Suprapubic skin (tissue), 4 donors: ENCODE data around the gene ZNF480. TPM values are rescaled to one million over a fixed set of nuclear protein-coding genes. Genes with fewer than 3 reads are reported as not detected.
A peak's percentile ranks its signal among the peaks of the same experiment; 100 is the strongest.
"Not testable (repeated sequence)": the region's sequence is repeated elsewhere in the genome, so short reads cannot be mapped to it uniquely, and the experiment has no call there.

ENCODE experiments used
- DNase-seq, 2 donors: peaks; one replicate each; pipeline ENCODE4 v3.0.0-alpha.2; 2019; ENCODE audit warnings: low spot score in 2 of 2
- H3K27ac ChIP-seq: fragments of 200-600 bp; sonication (generic); one replicate; pipeline ENCODE4 v1.5.1; 2019
- H3K27me3 ChIP-seq: fragments of 200-600 bp; sonication (generic); one replicate; pipeline ENCODE4 v1.5.1; 2019
- H3K36me3 ChIP-seq: fragments of 200-600 bp; sonication (generic); one replicate; pipeline ENCODE4 v1.5.1; 2019
- H3K4me1 ChIP-seq: fragments of 200-600 bp; sonication (generic); one replicate; pipeline ENCODE4 v1.5.1; 2019
- H3K4me3 ChIP-seq: fragments of 200-600 bp; sonication (generic); one replicate; pipeline ENCODE4 v1.5.1; 2019; ENCODE audit warnings: mild to moderate bottlenecking
- H3K9me3 ChIP-seq: fragments of 200-600 bp; sonication (generic); one replicate; pipeline ENCODE4 v1.5.1; 2019
- EP300 ChIP-seq: sonication (generic); formaldehyde crosslinking; IDR thresholded peaks from one replicate; pipeline ENCODE4 v1.6.1; 2017; ENCODE audit warnings: antibody characterized with exemption
- POLR2A ChIP-seq, 2 donors: fragments of 450-650 bp; IDR thresholded peaks; one replicate each; pipeline ENCODE4 v1.6.1; 2017; ENCODE audit warnings: antibody characterized with exemption in 2 of 2, mild to moderate bottlenecking in 2 of 2, moderate library complexity in 2 of 2
- POLR2AphosphoS5 ChIP-seq, 3 donors: sonication (generic); formaldehyde crosslinking; IDR thresholded peaks; one replicate each; pipeline ENCODE4 v1.6.1; 2017; ENCODE audit warnings: antibody characterized with exemption in 3 of 3
- WGBS: methylation state at CpG from one replicate; pipeline ENCODE4 v1.1.5; 2018; 5-methylcytosine and 5-hydroxymethylcytosine counted together
- total RNA-seq, 4 donors: library from RNA; depleted of rRNA; stranded (reverse); fragments of >200 nt; gene quantifications; one replicate each; pipeline ENCODE4 v1.1.0, GENCODE V29; 2016
- TF ChIP-seq, protein P1 (sequence below), 2 donors: fragments of 200-600 bp in 1 of 2; fragments of 450-650 bp in 1 of 2; sonication (generic) in 1 of 2; IDR thresholded peaks; one replicate each; pipeline ENCODE4 v1.5.1; 2016 to 2019; ENCODE audit warnings: antibody characterized with exemption in 2 of 2, mild to moderate bottlenecking in 1 of 2, moderate library complexity in 1 of 2

Gene ZNF480
- total RNA-seq, 4 donors from 2014 or later = 4.3 to 11.4 (median 7.2) TPM

DNA sequence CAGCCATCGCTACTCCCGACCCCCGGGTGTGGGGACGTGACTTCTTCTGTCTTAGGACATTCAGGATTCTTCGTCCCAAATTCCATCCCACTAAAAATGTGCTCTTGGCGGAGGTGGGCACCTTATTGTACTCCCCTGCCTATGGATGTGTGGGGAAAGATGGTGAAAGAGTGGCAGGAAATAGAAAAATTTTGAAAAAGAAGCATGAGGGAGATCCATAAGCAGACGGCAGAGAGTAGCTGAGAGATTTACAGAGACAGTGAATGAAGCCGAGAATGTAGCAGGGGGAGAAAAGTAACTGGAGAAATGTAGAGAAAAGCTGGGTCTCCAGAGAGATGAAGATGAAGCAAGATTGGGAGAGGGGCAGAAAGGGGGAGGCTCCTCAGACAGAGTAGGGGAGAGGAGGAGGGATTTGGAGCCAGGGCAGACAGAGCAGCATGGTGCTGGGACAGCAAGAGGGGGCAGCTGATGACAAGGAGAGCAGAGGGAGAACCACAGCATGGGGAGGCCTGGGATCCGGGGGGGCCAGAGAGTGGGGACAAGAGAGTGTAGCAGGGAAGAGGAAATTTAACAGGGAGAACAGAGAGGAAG, 39.9 kb downstream of the ZNF480 start:
- 2% methylated on average over 9 of the region's 9 CpGs for WGBS
- Histone ChIP-seq H3K27me3 (no peaks in the 10 kb centered on the region), H3K36me3 (no peaks in the 10 kb centered on the region), H3K9me3 (peaks cover 8% of the 10 kb centered on the region), H3K4me3 (peak overlapping the region; percentile 68), H3K27ac (peak overlapping the region; percentile 81), H3K4me1 (peaks cover 9% of the 10 kb centered on the region)
- no peak for DNase-seq
- TF ChIP-seq, protein P1, sequence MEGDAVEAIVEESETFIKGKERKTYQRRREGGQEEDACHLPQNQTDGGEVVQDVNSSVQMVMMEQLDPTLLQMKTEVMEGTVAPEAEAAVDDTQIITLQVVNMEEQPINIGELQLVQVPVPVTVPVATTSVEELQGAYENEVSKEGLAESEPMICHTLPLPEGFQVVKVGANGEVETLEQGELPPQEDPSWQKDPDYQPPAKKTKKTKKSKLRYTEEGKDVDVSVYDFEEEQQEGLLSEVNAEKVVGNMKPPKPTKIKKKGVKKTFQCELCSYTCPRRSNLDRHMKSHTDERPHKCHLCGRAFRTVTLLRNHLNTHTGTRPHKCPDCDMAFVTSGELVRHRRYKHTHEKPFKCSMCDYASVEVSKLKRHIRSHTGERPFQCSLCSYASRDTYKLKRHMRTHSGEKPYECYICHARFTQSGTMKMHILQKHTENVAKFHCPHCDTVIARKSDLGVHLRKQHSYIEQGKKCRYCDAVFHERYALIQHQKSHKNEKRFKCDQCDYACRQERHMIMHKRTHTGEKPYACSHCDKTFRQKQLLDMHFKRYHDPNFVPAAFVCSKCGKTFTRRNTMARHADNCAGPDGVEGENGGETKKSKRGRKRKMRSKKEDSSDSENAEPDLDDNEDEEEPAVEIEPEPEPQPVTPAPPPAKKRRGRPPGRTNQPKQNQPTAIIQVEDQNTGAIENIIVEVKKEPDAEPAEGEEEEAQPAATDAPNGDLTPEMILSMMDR (IDR thresholded peaks at IDR 0.05) = no peak
- TF ChIP-seq POLR2A (IDR thresholded peaks at IDR 0.05) = no peak
- TF ChIP-seq EP300 = no peak
- TF ChIP-seq POLR2AphosphoS5 (IDR thresholded peaks at IDR 0.05) = no peak

DNA sequence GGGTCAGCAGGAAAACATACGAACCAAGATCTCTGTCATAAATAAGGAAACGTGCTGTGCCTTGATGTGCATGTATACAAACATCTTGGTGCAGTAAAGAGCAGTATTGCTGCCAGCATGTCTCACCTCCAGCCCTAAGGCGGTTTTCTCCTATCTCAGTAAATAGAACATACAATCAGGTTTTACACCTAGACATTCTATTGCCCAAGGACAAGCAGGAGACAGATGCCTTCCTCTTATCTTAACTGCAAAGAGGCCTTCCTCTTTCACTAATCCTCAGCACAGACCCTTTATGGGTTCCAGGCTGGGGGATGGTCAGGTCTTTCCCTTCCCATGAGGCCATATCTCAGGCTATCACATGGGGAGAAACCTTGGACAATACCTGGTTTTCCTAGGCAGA, 42.1 kb downstream of the ZNF480 start:
- 77% methylated on average over 3 of the region's 3 CpGs for WGBS
- not testable (repeated sequence) for H3K27me3 ChIP-seq, H3K4me1 ChIP-seq, H3K4me3 ChIP-seq, DNase-seq, H3K9me3 ChIP-seq, H3K27ac ChIP-seq, H3K36me3 ChIP-seq

DNA sequence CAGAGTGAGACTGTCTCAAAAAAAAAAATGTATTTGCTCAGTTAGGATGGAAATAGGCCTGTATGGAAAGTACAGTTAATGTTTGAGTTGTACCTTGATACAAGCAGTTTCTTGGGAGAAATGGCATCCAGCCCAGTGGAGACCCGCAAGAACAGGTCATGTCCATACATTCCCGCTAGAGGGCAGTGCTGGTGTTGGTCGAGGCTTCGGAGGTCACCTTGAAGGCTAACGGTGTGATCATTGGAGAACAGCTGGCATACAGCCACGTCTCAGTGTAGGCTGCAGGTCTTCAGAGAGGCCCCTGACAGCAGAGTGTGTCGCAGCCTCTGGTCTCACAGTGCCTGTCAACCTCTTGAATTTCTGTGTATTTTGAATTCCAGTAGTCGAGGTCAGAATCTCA, 46.6 kb downstream of the ZNF480 start:
- Histone ChIP-seq H3K27me3 (no peaks in the 10 kb centered on the region), H3K27ac (no peak overlapping the region), H3K4me3 (no peak overlapping the region), H3K4me1 (no peaks in the 10 kb centered on the region), H3K36me3 (peaks cover 8% of the 10 kb centered on the region), H3K9me3 (no peaks in the 10 kb centered on the region)
- TF ChIP-seq EP300 (no peak), POLR2AphosphoS5 (IDR thresholded peaks at IDR 0.05) (no peak), POLR2A (IDR thresholded peaks at IDR 0.05) (no peak)
- TF ChIP-seq, protein P1 (IDR thresholded peaks at IDR 0.05) = peak; percentile 26 to 33
- 22% methylated on average over 8 of the region's 8 CpGs for WGBS
- peak in 1 of 2 donors; percentile 60 for DNase-seq

DNA sequence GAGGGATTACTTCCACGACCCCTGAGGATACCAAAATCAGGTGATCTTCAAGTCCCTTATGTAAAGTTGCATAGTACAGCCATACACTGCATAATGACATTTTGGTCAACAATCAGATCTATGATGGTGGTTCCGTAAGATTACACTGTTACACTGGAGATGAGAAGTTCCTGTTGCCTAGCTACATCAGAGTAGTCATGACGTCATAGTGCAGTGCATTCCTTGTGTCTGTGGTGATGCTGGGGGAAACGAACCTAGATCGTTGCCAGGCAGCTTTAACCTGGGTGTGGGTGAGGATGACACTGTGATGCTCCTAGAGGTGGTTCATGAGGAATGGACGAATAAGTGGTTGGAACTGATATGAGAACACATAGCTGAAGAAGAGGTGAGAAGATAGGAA, 48.2 kb downstream of the ZNF480 start:
- 88% methylated on average over 6 of the region's 6 CpGs for WGBS
- H3K9me3 ChIP-seq = no peaks in the 10 kb centered on the region

DNA sequence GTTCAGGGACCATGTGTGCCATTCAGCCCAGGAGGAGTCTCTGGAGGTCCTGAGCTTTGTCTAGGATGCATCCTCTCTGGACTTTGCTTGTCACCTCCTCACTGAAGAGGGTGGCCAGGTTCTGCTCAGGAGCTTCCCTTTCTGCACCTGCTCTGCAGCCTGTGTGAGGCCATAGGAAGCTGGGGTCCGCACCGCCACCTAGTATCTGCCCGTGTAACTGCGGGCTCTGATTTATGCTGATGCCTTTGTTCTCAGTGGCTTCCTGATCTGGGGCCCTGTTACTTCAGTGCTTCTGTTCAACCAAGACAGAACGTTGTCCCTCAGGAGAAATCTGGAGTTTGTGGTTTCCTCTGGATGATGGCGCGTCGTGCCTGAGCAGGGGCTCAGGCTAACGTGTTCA, 54.5 kb downstream of the ZNF480 start:
- TF ChIP-seq, protein P1 (IDR thresholded peaks at IDR 0.05) = no peak
- no peak for TF ChIP-seq EP300
- no peak for TF ChIP-seq POLR2A (IDR thresholded peaks at IDR 0.05)
- TF ChIP-seq POLR2AphosphoS5 (IDR thresholded peaks at IDR 0.05) = no peak
- Histone ChIP-seq H3K27ac (no peak overlapping the region), H3K9me3 (no peaks in the 10 kb centered on the region), H3K4me1 (no peaks in the 10 kb centered on the region), H3K27me3 (no peaks in the 10 kb centered on the region), H3K4me3 (no peak overlapping the region), H3K36me3 (peaks cover 52% of the 10 kb centered on the region)
- DNase-seq = no peak
- 78% methylated on average over 9 of the region's 9 CpGs for WGBS

More for the DNA sequence above, 48.2 kb downstream of the ZNF480 start:
- no peak for DNase-seq
- H3K4me1 ChIP-seq = no peaks in the 10 kb centered on the region
- H3K4me3 ChIP-seq = no peak overlapping the region
- H3K27me3 ChIP-seq = no peaks in the 10 kb centered on the region
- H3K36me3 ChIP-seq = peaks cover 20% of the 10 kb centered on the region
- no peak overlapping the region for H3K27ac ChIP-seq
- TF ChIP-seq, protein P1 (IDR thresholded peaks at IDR 0.05) = no peak
- TF ChIP-seq EP300 = no peak
- TF ChIP-seq POLR2AphosphoS5 (IDR thresholded peaks at IDR 0.05) = no peak
- TF ChIP-seq POLR2A (IDR thresholded peaks at IDR 0.05) = no peak

DNA sequence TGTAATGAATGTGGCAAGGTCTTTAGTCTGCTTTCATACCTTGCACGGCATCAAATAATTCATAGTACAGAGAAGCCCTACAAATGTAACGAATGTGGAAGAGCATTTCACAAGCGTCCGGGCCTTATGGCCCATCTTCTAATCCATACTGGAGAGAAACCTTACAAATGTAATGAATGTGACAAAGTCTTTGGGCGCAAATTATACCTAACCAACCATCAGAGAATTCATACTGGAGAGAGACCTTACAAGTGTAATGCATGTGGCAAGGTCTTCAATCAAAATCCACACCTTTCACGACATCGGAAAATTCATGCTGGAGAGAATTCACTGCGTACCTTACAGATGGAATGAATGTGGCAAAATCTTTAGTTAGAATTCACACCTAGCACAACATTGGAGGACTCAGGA, 69.5 kb downstream of the ZNF480 start:
- TF ChIP-seq POLR2AphosphoS5 (IDR thresholded peaks at IDR 0.05) (no peak), EP300 (no peak)
- peaks cover 23% of the 10 kb centered on the region for H3K9me3 ChIP-seq
- 97% methylated on average over 8 of the region's 8 CpGs for WGBS
- peaks cover 22% of the 10 kb centered on the region for H3K36me3 ChIP-seq
- DNase-seq = no peak
- H3K27me3 ChIP-seq = no peaks in the 10 kb centered on the region
- H3K4me1 ChIP-seq = peaks cover 11% of the 10 kb centered on the region
- no peak overlapping the region for H3K27ac ChIP-seq
- no peak overlapping the region for H3K4me3 ChIP-seq
